GM18499 (cell line): ENCODE data around the gene STAC3.

ENCODE experiments used
- ATAC-seq: cut with Tn5 transposase; IDR thresholded peaks from one replicate; pipeline ENCODE4 v1.9.1; 2021; ENCODE audit warnings: moderate number of reproducible peaks; ENCODE audit not compliant: insufficient read depth, unreplicated experiment

Gene STAC3

GRCh38 chr12:57224973-57225679, 25.9 kb downstream of the STAC3 start:
- no peak for ATAC-seq

GRCh38 chr12:57224278-57224972, 26.6 kb downstream of the STAC3 start:
- ATAC-seq = no peak

GRCh38 chr12:57223191-57224165, 27.5 kb downstream of the STAC3 start:
- no peak for ATAC-seq

GRCh38 chr12:57222286-57223190, 28.4 kb downstream of the STAC3 start:
- no peak for ATAC-seq

GRCh38 chr12:57221169-57221917, 29.6 kb downstream of the STAC3 start:
- no peak for ATAC-seq

- no peak for ATAC-seq
Observed at GRCh38 chr12:57220770-57221168, 30.2 kb downstream of the STAC3 start.

- ATAC-seq = no peak
Observed at GRCh38 chr12:57219993-57220754, 30.8 kb downstream of the STAC3 start.

- no peak for ATAC-seq
Observed at GRCh38 chr12:57219205-57219992, 31.6 kb downstream of the STAC3 start.

- ATAC-seq = no peak
Observed at GRCh38 chr12:57218030-57218853, 32.7 kb downstream of the STAC3 start.

GRCh38 chr12:57216921-57217879, 33.8 kb downstream of the STAC3 start:
- ATAC-seq = no peak

- ATAC-seq = no peak
Observed at GRCh38 chr12:57216014-57216911, 34.7 kb downstream of the STAC3 start, which contains the start of gene NXPH4. NXPH4 (plus strand) TSS chr12:57216794; CDS start chr12:57216970, 176 bp downstream.

- ATAC-seq = no peak
Observed at GRCh38 chr12:57215668-57216013, 35.3 kb downstream of the STAC3 start.

GRCh38 chr12:57215065-57215464, 35.9 kb downstream of the STAC3 start:
- ATAC-seq = no peak

- no peak for ATAC-seq
Observed at GRCh38 chr12:57214398-57214781, 36.6 kb downstream of the STAC3 start.
